ENCODE results near the gene C16orf96. TPM values are rescaled to one million over a fixed set of nuclear protein-coding genes. Genes with fewer than 3 reads are reported as not detected.
A peak's percentile ranks its signal among the peaks of the same experiment; 100 is the strongest.

Gene C16orf96
- total RNA-seq, 1 donor from 2014 or later = not detected

DNA sequence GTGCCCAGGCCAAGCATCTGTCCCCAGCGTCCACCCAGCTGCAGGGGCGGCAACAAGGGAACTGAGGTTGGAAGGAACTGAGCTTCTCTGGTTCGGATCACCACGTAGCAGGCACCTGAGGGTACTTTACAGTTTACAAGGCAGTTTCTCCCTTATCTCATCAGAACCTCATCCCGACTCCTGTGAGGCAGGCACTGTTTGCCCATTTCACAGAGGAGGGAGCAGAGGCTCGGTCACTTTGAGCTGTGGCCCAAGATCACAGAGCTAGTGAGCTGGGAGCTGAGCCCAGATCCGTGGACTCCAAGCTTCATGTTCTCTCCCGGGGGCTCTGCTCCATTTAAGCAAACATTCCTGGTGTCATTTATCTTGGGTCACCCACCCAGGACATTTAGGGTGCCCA lies 43.4 kb downstream of the C16orf96 start:
- no peak for DNase-seq (ENCODE audit: low read depth in 2 of 2)

DNA sequence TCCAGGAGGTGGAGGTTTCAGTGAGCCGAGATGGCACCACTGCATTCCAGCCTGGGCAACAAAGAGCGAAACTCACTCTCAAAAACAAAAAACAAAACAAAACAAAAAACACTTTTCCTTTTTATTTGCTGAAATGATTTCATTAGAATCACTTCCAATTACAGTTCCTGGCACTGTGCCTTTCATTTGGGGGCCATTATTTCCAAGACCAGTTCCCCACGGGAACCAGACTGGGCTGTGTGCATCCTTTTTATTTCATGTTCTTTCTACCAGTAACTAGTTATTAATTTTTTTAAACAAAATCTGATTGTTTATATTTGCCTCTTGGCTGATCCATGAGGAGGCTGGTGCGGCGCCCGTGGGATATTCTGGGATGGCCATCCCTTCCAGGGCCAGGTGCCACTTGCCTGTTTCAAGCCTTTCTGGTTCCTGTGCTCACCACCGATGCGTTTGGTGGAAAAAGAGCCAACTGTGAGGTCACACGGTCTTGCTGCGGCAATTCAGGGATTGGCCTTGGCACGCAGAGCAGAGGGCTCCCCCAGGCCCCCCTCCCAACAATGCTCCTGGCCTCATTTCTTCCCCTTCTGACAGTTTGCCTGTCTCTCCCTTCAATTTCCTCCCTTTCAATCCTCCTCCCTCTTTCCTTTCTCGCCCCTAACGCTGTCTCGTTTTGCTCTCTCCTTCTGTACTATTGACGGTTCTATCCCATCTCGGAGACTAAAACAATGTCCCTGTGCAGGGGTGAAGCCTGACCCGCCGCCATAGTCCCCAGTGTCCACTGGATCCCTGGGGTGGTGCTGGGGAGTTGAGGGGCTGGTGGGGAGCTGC lies 45.1 kb downstream of the C16orf96 start:
- DNase-seq (ENCODE audit: low read depth in 2 of 2) = peak in 1 of 2 donors; percentile 52

DNA sequence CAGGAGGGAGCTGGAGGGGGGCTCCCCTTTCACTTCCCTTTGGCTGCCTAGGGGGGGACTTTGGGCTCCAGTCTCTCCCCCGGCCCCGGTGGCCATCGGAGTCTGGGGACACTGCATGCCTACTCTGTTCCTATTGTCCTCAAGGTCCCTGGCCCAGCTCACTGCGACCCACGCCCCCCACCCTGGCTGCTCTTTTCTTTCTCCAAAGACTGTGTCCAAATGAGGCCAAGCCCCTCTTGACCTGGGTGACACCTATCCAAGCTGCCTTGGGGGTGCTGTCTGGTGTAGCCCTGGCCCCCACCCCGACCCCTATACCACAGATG lies 45.7 kb downstream of the C16orf96 start:
- no peak for DNase-seq (ENCODE audit: low read depth in 2 of 2)

DNA sequence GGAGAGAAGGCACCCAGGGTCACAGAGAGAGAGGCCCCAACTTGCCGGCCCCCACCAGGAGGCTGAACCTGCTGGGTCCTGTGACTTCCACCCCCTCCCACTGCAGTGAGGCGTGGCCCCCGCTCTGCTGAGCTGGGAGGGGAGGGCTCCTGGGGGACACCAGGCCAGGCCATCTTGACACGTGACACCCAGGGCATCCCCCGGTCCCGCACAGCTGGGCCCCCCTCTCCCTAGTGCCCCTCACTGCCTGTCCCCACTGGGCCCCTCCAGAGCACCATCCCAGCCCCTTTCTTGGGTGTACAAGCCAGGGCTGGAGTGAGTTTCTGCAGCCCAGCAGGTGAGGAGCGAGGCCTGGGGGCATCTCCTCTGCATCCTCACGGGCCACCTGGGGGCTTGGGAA lies 46.2 kb downstream of the C16orf96 start:
- DNase-seq (ENCODE audit: low read depth in 2 of 2) = no peak

DNA sequence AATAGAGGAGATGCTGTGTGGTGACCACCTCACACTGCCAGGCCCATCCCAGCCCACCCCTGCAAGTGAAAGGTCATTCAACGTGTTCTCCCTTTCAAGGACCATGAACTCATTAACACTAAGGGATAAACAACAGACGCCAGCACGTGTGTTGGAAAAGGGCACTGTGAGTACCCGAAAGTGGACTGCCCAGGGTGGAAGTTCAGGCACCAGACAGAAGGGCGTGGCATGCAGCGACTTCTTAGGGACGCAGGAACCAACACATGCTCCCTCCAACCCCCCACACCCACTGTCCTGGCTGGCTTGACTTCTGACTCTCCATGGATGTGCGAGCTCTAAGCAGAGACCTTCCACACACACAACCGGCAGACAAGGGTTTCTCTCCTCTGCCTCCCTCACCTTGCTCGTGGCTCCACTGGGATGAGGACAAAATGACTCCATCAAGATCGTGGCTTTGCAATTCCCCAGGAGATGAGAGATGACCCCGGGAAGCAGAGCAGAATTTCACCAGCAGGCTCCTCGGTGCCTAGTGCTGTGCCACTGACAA lies 47.6 kb downstream of the C16orf96 start:
- no peak for DNase-seq (ENCODE audit: low read depth in 2 of 2)

DNA sequence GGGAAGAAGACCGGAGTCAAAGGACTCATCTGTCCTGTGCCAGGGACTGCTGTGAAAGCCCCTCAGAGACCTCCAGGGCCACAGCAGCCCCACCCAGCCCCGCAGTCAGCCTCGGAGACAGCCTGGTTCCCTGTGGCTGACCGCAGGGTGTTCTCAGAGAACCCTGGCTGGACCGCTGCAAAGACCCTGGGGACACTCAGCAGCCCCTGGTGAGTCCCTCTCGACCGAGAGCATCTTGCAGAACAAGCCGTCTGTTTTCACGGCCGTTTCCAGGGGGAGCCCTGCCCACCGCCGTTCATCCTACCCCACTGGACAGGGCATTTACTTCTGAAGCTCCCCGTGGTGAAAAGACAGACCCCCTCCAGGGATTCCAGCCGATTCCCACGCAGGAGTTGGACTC lies 48.3 kb downstream of the C16orf96 start:
- no peak for DNase-seq (ENCODE audit: low read depth in 2 of 2)

DNA sequence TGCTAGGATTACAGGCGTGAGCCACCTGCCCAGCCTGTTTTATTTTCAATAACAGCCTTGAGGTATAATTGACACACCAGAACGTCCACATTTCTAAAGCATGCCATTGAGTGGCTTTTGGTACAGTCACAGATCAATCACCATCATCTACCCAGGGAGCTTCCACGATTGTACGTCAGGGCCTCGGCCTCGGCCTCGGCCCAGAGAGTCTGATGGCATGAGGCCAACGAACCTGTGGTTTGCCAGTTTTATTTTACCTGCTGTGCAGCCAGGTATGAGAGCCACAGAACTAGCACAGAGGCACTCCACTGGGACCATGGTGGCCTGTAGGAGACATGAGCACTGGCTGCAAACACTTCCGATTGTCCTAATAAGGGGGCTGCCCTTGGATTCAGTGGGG lies 50.2 kb downstream of the C16orf96 start:
- no peak for DNase-seq (ENCODE audit: low read depth in 2 of 2)

DNA sequence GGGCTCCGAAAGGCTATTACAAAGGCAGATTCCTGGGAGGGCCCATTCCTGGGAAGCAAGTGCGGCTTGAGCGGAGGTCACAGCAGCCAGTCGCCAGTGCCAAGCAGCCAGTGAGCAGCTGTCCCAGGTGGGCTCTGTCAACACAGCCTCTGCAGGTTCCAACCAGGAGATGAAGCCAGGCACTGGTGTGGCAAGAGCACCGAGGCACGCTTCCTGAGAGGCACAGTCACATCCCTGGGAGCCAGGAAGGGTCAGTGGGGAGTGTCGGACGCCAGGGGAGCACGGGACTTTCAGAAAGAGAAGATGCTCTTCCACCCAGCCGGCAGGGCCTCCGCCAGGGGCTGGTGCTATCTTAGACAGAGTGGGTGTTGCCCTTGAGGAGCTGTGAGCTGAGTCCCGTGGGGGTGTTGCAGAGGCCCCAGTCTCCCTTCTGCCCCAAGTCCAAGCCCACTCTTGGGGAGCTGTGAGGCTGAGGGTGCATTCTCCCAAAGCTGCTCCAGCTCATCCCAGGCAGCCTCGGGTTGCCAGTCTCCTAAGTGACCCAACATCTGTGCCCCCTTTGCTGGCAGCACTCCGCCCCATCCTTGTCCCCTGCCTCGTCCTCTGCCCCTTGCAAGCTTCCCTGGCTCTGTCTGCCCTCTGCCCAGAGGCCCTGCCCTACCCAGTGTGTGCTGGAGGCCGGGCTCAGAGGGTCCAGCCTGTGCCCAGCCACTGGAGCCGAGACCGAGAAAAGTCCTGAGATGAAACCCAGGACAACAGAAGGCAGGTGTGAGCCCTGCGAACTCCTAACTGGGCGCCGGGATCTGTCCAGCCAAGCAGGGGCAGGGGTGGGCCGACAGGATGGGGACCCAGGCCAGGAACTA lies 51.9 kb downstream of the C16orf96 start:
- DNase-seq (ENCODE audit: low read depth in 2 of 2) = no peak

DNA sequence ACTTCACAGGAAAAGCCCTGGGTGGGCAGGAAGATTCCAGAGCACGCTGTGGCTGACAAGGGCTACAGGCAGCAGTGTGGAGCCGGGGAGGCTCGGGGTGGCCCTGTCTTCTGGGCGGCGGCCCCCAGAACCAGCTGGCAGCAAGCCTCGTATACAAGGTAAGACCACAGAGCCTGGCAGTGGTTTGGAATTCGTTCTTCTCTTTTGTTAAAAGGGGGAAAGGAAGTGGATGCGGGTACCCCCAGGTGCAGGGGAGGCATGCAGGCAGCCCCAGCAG lies 52.5 kb downstream of the C16orf96 start:
- DNase-seq (ENCODE audit: low read depth in 2 of 2) = no peak

DNA sequence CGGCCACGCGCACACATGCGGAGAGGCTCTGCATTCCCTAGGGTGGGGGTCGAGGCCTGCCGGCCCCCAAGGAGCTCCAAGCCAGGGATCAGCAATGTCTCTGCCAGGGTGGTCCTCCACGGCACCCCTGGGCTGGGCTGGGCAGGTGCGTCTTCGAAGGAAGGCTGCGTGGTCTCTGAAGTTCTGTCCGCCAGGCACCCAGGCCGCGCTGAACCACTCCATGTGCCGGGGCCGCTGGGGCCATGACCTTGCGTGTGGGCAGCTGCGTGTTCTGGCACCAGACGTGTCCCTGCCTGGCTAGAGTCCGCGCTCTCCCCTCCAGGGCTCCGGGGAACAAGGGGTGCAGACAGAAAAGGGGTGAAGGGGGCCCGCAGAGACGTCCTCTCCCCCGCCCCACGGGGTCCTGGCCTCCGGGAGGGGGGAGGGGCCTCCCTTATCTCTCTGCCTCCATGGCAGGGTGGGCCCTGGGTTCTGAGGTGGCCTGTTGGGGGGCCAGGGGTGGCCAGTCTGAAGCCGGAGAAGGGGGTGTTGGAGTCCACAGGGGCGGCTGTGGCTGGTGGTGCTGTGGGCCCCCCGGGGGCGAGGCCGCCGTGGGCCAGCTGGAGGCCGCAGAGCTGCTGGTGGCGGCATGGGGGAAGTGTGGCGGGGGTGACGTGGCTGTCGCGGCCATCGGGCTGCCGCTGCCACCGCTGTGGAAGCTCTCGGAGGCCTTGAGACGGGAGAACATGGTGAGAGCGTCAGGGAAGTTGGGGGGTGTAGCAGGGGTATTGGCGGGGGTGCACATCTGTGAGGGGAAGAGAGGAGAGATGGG lies 53.3 kb downstream of the C16orf96 start:
- DNase-seq (ENCODE audit: low read depth in 2 of 2) = no peak

DNA sequence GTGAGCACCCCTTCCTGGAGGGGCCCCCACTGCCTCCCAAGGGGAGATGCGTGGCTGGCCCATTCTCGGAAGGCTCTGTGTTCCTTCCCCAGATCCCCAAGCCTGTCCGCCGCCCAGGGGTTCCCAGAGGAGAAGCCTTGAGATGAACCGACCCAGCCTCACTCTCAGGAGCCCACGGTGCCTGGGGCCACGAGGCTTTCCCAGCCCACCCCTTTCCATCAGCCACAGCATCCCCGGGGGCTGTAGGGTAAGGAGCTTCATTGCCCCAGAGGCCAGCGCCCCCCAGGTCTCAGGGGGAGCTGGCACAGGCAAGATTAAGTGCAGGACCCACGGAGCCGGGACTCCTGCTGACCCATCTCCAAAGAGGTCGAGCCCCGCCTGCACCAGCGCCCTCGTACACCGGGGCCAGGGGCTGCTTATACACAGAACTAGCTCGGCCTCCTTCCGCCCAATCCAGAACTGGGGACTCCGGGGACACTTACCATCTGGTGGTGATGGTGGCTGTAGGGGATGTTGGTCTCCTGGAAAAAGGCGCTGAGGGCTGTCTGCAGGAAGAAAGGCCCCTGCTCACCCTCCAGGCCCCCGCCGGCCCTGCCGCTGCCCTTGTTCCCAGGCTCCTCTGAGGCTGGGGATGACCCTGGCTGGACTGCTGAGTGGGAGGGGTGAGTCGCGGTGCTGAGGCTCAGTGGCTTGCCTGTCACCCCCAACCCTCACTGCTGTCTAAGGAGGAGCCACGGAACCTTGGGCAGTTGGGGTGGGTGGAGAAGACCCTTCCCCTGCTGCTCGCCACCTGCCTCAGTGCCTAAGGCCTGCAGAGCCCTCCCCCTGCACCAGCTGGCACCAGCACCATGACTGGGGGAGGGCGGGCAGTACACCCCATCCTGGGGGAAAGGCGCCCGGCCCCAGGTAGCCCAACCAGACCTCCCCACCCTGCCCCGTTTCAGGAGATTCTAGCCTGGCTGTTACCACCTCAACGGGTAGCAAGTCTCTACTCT lies 54.2 kb downstream of the C16orf96 start:
- no peak for DNase-seq (ENCODE audit: low read depth in 2 of 2)

DNA sequence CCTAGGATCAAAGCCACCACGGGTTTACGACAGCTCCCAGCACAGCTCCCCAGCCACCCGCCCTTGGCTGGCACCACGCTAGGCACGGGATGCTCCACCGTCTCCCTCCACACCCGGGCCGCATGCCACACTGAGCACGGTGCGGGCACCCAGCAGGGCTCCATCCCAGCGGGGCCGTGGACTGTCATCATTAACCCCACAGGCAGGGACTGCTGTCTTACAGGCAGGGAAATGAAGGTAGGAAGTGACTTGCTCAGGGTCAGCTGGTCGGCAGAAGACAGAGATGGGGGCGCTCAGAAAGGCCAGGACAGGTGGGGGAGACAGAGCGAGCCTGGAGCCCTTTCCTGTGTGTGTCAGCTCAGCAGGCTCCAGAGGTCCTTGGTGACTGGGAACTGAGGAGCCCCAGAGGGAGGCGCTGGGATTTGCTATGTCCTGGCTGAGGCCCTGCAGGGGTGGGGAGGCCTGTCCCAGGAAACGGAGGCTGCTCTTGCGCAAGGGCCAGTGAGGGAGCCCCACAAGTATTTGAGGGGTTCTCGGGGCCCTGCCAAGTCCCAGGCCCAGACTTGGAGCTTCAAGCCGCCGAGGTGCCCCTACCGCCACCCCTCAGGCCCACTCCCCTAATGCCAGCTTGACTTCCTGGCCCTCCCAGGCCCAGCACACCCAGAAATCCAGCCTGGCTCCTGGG lies 55.3 kb downstream of the C16orf96 start:
- no peak for DNase-seq (ENCODE audit: low read depth in 2 of 2)

DNA sequence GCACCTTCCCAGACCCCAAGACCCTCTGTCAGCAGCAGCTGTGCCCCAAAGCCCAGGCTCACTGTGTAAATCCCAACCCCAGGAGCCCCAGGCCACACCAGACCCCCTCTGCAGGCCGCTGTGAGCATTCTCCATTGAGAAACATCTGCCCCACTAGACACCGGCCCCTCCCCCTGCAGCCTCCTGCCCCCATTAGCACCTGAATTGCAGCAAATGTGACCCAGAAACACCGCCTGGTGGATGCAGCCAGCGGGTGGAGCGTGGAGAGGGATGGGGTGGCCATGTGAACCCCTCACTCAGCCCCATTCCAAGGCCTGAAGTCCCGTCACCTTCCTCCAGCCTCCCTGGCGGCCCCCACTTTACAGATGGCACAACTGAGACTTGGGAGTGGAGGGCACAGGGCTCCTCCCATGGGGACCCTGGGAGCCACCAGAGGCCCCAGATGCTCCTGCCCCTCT lies 56.4 kb downstream of the C16orf96 start:
- DNase-seq (ENCODE audit: low read depth in 2 of 2) = no peak

DNA sequence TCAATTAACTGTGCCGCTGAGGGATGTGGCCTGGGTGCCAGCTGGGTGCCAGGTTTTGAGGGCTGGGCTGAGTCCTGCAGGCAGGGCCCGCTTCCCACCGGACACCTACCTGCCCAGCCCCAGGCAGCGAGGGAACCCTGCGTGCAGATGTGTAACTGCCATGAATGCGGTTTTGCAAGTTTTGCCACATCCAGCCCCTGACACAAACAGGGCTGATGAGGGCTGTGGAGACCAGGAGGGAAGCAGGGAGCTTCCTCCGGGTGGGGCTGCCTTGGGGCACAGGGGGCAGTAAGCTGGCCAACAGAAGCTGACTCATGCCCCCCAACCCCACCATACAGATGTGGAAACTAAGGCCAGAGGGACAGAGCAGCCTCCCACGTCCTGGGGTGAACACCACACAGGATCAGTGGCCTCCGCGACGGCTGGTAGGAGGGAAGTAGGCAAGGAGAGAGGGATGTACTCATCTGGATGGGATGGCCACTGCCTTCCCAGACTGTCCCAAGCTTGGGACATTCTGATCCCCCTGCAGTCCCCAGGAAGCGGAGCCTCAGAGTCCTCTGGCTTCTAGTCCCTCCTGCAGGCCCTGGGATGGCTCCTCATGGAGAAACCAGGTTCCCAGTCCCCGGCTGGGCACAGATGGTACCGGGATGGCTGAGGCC lies 57.0 kb downstream of the C16orf96 start:
- no peak for DNase-seq (ENCODE audit: low read depth in 2 of 2)

DNA sequence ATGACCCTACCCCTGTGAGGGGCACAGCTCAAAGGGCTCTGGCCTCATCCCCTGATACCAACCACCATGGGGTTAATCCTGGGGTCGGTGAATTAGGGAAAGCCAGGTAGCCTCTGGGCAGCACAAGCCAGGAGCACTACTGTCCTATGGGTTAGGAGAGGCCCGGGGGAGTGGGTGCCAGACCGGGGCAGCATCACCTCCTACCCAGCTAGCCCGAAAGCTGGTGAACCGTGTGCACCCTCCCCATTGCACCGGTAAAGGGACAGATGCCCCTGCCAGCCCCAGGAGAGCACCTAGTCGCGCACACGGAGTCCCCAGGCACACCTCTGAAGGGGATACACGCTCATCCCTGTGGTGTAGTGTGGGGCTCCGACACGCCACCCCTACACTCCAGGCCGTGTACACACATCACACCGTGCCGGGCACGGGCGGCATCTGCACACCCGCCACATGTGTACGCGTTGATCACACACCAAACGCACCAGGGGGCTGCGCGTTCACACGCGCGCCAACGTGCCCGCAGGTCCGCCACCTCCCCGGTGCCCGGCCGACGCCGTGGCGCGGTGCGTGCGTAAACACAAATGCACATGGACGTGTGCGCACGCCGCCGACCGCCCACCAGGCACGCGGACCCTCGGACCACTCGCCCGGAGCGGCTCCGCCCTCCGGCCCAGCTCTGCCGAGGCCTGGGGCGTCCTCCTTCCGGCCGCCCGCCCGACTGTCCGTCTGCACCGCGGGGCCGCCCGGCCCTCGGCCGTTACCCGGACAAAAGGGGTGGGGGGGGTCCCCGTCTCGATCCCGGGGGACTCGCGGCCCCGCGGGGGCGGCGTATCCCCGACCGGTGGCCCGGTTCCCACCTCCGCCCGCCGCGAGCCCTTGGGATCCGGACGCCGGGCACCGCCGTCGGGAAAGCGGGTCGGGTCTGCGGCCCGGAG lies 57.8 kb downstream of the C16orf96 start:
- peak; percentile 56 to 67 for DNase-seq (ENCODE audit: low read depth in 2 of 2)

DNA sequence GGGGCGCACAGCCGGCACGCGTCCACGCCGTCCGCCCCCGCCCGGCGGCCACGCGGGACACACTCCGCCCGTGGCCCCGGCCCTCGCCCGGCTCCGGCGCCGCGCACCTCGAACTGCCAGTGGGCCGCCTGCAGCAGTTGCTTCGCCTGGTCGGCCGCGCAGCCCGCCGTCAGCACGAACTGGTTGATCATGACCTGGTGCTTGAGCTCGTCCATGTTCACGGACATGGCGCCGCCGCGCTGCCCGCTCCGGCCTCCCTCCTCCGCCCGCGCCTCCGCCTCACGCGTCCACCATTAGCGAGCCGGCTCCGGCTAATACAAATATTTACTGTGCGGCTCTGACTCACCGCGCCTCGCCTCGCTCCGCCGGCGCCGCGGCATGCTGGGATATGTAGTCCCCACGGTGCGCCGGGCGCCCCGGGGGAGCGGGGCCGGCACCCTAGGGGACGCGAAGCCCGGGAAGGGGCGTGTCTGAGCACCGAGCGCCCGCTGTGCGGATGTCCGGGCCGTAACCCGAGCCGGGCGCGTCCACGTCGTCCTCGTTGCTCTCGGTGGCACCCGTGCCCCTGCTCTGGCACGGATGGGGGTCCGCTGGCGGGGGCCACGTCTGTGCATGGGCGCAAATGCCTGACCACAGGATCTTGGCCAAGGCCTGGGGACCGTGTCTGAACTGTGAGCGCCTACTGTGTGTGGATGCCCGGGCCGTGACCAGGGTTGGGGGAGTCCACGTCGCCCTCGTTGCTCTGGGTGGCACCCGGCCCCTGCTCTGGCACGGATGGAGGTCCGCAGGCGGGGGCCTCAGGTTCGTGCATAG lies 58.6 kb downstream of the C16orf96 start, which contains the start of gene UBALD1:
Gene UBALD1 (minus strand): TSS at position 318 of the 813 bp plus-strand sequence. CDS start 91 bp downstream, at position 227.
- peak; percentile 90 for DNase-seq (ENCODE audit: low read depth in 2 of 2)

DNA sequence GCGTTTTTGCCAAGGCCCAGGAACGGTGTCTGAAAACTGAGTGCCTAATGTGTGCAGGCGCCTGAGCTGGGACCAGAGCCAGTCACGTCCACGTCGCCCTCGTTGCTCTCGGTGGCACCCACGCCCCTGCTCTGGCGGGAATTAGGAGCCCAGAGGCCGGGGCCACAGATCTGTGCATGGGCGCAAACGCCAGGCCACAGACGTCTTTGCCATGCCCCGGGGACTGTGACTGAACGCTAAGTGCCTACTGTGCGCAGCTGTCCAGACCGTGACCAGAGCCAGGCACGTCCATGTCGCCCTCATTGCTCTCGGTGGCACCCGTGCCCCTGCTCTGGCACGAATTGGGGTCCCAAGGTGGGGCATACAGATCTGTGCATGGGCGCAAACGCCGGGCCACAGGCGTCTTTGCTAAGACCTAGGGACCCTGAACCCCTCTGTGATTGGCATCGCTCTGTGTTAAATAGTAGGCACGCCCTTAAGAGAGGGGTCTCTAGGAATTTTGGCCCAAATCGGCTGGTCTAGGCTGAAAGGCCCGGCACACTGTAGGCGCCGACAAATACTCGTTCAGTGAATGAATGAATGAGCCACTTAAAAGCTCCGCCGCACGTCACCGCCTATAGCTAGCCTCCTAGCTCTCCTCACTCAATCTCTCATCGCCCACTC lies 59.4 kb downstream of the C16orf96 start:
- no peak for DNase-seq (ENCODE audit: low read depth in 2 of 2)
